ENCODE measurements around the gene DNAAF2.

DNA sequence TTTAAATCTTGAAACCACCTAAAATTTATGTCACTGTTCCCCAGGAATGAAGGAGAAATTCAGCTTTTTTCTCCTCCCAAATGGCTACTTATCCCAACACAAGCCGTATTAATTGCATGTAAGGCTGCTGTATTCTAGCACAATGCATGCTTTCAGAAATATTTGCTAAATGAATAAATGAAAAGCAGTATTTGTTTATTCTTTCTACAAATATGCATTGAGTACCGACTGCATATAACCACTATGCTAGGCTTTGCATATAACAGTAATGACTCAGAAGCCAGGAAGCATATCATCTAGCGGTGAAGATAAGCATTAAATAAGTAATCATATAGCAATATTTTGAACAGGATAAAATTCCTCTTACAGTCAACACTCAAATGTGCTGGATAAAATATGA, 42.0 kb downstream of the DNAAF2 start:
- TF ChIP-seq POLR2A (IDR thresholded peaks at IDR 0.05), result no peak
- TF ChIP-seq, protein P1, sequence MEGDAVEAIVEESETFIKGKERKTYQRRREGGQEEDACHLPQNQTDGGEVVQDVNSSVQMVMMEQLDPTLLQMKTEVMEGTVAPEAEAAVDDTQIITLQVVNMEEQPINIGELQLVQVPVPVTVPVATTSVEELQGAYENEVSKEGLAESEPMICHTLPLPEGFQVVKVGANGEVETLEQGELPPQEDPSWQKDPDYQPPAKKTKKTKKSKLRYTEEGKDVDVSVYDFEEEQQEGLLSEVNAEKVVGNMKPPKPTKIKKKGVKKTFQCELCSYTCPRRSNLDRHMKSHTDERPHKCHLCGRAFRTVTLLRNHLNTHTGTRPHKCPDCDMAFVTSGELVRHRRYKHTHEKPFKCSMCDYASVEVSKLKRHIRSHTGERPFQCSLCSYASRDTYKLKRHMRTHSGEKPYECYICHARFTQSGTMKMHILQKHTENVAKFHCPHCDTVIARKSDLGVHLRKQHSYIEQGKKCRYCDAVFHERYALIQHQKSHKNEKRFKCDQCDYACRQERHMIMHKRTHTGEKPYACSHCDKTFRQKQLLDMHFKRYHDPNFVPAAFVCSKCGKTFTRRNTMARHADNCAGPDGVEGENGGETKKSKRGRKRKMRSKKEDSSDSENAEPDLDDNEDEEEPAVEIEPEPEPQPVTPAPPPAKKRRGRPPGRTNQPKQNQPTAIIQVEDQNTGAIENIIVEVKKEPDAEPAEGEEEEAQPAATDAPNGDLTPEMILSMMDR (IDR thresholded peaks at IDR 0.05), result no peak
